Mesenchymal stem cell (in vitro differentiated cells and primary cell): ENCODE measurements around the gene GLTP. TPM values are rescaled to one million over a fixed set of nuclear protein-coding genes. Genes with fewer than 3 reads are reported as not detected.
"Not testable (repeated sequence)": the region's sequence is repeated elsewhere in the genome, so short reads cannot be mapped to it uniquely, and the experiment has no call there.

Source experiments
- DNase-seq: peaks from one replicate; pipeline ENCODE4 v3.0.0-alpha.2; 2013
- H2AFZ ChIP-seq: one replicate; pipeline ENCODE4 v1.6.1; 2013; ENCODE audit warnings: low read depth, mild to moderate bottlenecking, control low read depth, inconsistent platforms, low read length, moderate library complexity
- H2AK5ac ChIP-seq: 2 replicates; pipeline ENCODE4 v1.6.1; 2013; ENCODE audit warnings: low read length, moderate library complexity, mild to moderate bottlenecking, inconsistent platforms; ENCODE audit not compliant: severe bottlenecking
- H2BK120ac ChIP-seq: one replicate; pipeline ENCODE4 v1.6.1; 2013; ENCODE audit warnings: low read depth, mild to moderate bottlenecking, inconsistent platforms, low read length, moderate library complexity
- H2BK12ac ChIP-seq, 2 experiments: one replicate each; pipeline ENCODE4 v1.6.1; 2013; ENCODE audit warnings: inconsistent platforms in 2 of 2, low read length in 2 of 2, mild to moderate bottlenecking in 2 of 2, moderate library complexity in 2 of 2, control low read depth in 1 of 2
- H2BK15ac ChIP-seq: one replicate; pipeline ENCODE4 v1.6.1; 2013; ENCODE audit warnings: mild to moderate bottlenecking, low read depth, inconsistent platforms; ENCODE audit not compliant: poor library complexity, severe bottlenecking
- H2BK5ac ChIP-seq: 2 replicates; pipeline ENCODE4 v1.6.1; 2013; ENCODE audit warnings: low read depth, mild to moderate bottlenecking, low read length, control low read depth, inconsistent platforms; ENCODE audit not compliant: poor library complexity, severe bottlenecking
- H3K14ac ChIP-seq, 2 experiments: one replicate each; pipeline ENCODE4 v1.6.1; 2013; ENCODE audit warnings: inconsistent platforms in 2 of 2, low read length in 2 of 2, control low read depth in 1 of 2, mild to moderate bottlenecking in 1 of 2, moderate library complexity in 1 of 2
- H3K18ac ChIP-seq, 2 experiments: one replicate each; pipeline ENCODE4 v1.6.1; 2013; ENCODE audit warnings: inconsistent platforms in 2 of 2, low read length in 2 of 2, control low read depth in 1 of 2, low read depth in 1 of 2, mild to moderate bottlenecking in 1 of 2
- H3K23ac ChIP-seq, 2 experiments: one replicate each; pipeline ENCODE4 v1.6.1; 2013; ENCODE audit warnings: inconsistent platforms in 2 of 2, low read length in 2 of 2, mild to moderate bottlenecking in 2 of 2, moderate library complexity in 2 of 2, control low read depth in 1 of 2
- H3K27ac ChIP-seq: 2 replicates; pipeline ENCODE4 v1.5.1; 2013; ENCODE audit warnings: mild to moderate bottlenecking, moderate library complexity, low read length, control low read depth, inconsistent platforms; ENCODE audit not compliant: poor library complexity, severe bottlenecking
- H3K27me3 ChIP-seq, 2 experiments: 2 replicates each; pipeline versions ENCODE4 v1.6.1 to v1.7.0; 2013; ENCODE audit warnings: low read length in 2 of 2, mild to moderate bottlenecking in 2 of 2, moderate library complexity in 2 of 2, control low read depth in 1 of 2, inconsistent platforms in 1 of 2; ENCODE audit not compliant: control insufficient read depth in 1 of 2, insufficient read depth in 1 of 2
- H3K36me3 ChIP-seq, 2 experiments: 2 replicates each; pipeline versions ENCODE4 v1.6.1 to v1.7.0; 2013; ENCODE audit warnings: low read length in 2 of 2, control low read depth in 1 of 2, inconsistent platforms in 1 of 2, low read depth in 1 of 2, mild to moderate bottlenecking in 1 of 2; ENCODE audit not compliant: insufficient read depth in 2 of 2, control insufficient read depth in 1 of 2
- H3K4ac ChIP-seq, 2 experiments: one replicate each; pipeline ENCODE4 v1.6.1; 2013; ENCODE audit warnings: inconsistent platforms in 2 of 2, low read length in 2 of 2, mild to moderate bottlenecking in 2 of 2, moderate library complexity in 2 of 2, control low read depth in 1 of 2, low read depth in 1 of 2
- H3K4me1 ChIP-seq: 2 replicates; pipeline ENCODE4 v1.6.1; 2013; ENCODE audit warnings: low read depth, low read length, control low read depth; ENCODE audit not compliant: control insufficient read depth, insufficient read depth
- H3K4me2 ChIP-seq: 2 replicates; pipeline ENCODE4 v1.6.1; 2013; ENCODE audit warnings: low read length, mild to moderate bottlenecking, inconsistent platforms; ENCODE audit not compliant: poor library complexity, severe bottlenecking
- H3K4me3 ChIP-seq, 2 experiments: 2 replicates each; pipeline versions ENCODE4 v1.5.1 to v1.7.0; 2013; ENCODE audit warnings: low read length in 2 of 2, mild to moderate bottlenecking in 2 of 2, control low read depth in 1 of 2, low read depth in 1 of 2; ENCODE audit not compliant: insufficient read depth in 1 of 2
- H3K79me1 ChIP-seq: replicated peaks from 2 replicates; pipeline ENCODE4 v1.6.1; 2013; ENCODE audit warnings: mild to moderate bottlenecking, control low read depth, low read length, inconsistent platforms; ENCODE audit not compliant: poor library complexity, severe bottlenecking
- H3K9ac ChIP-seq: 2 replicates; pipeline ENCODE4 v1.7.0; 2013; ENCODE audit warnings: mild to moderate bottlenecking, low read length, moderate library complexity
- H3K9me3 ChIP-seq: 2 replicates; pipeline ENCODE4 v1.7.0; 2013; ENCODE audit warnings: mild to moderate bottlenecking, low read length; ENCODE audit not compliant: control insufficient read depth
- H4K8ac ChIP-seq: one replicate; pipeline ENCODE4 v1.6.1; 2013; ENCODE audit warnings: inconsistent platforms, mild to moderate bottlenecking, low read length, moderate library complexity
- H4K91ac ChIP-seq: one replicate; pipeline ENCODE4 v1.6.1; 2013; ENCODE audit warnings: mild to moderate bottlenecking, low read length, inconsistent platforms
- WGBS: methylation state at CpG from one replicate; pipeline ENCODE4 v1.1.7; 2013; ENCODE audit warnings: mixed read lengths; 5-methylcytosine and 5-hydroxymethylcytosine counted together
- polyA plus RNA-seq, 2 experiments: library from polyadenylated mRNA; stranded (reverse); fragments of 200-250 nt; gene quantifications; one replicate each; pipeline ENCODE4 v1.2.3, GENCODE V29; 2013

GLTP gene, protein sequence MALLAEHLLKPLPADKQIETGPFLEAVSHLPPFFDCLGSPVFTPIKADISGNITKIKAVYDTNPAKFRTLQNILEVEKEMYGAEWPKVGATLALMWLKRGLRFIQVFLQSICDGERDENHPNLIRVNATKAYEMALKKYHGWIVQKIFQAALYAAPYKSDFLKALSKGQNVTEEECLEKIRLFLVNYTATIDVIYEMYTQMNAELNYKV
- polyA plus RNA-seq (2013, experiment 1 of 2), result 41.5 TPM
- 42.0 TPM for polyA plus RNA-seq (2013, experiment 2 of 2)

DNA sequence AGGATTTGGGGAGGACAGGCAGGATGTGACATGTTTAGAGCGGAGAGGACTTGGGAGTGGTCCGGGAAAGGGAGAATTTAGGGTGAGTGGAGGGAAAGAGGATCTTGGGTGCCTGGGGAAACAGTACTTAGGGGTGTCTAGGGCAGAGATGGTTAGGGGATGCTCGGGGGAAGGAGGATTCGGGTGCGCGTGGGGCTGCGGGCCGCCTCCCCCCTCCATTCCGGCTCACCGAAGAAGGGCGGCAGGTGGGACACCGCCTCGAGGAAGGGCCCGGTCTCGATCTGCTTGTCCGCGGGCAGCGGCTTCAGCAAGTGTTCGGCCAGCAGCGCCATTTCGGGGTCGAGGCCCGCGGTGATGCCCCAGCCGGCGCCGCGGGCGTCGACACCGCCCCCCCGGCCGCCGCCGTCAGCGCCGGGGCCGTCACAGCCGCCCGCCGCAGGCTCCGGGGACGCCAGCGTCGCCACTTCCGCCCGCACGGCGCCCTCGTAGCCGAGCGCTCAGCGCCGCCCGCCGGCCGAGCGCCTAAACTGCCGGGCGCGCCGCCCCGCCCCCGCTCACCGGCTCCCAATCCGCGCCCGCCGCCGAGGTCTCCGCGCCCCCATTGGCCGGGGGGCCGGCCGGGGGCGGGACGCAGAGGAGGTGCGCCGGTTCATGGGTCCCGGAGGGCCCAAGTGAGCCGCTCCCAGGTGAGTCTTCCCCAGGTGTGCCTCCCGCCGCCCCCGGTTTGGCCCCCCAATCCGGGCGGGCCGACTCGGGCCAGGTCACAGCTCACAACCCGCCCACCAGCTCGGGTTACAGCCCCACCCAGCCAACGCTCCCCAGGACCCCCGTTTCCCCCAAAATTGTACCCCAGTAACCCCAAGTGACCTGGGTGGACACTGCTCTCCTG lies at the start of gene GLTP:
Gene GLTP (minus strand): TSS at position 499 of the 889 bp plus-strand sequence. CDS start 167 bp downstream, at position 332.
- Histone ChIP-seq H4K8ac (peak within 1 kb of the TSS; percentile 89), H3K14ac (peak within 1 kb of the TSS in 1 of 2 experiments; percentile 94), H3K4ac (peak within 1 kb of the TSS; percentile 44 to 81), H2AFZ (peak within 1 kb of the TSS; percentile 95), H3K4me1 (peaks cover 14% of the 10 kb centered on the region), H4K91ac (no peak within 1 kb of the TSS), H2BK5ac (no peak within 1 kb of the TSS), H2AK5ac (no peak within 1 kb of the TSS), H3K9ac (peak within 1 kb of the TSS; percentile 95), H3K4me2 (peak within 1 kb of the TSS; percentile 97), H3K27me3 (no peaks in the 10 kb centered on the region), H3K27ac (no peak within 1 kb of the TSS), H2BK15ac (peak within 1 kb of the TSS; percentile 91), H3K9me3 (no peaks in the 10 kb centered on the region), H2BK120ac (no peak within 1 kb of the TSS), H3K36me3 (no peaks in the 10 kb centered on the region), H3K18ac (peak within 1 kb of the TSS; percentile 58 to 87), H3K4me3 (peak within 1 kb of the TSS; percentile 90 to 97), H3K79me1 (peaks cover 32% of the 10 kb centered on the region), H2BK12ac (peak within 1 kb of the TSS; percentile 14 to 23), H3K23ac (peak within 1 kb of the TSS in 1 of 2 experiments; percentile 98)
- WGBS, result under 1% methylated on average over 51 of the region's 92 CpGs
- DNase-seq, result peak; percentile 78

DNA sequence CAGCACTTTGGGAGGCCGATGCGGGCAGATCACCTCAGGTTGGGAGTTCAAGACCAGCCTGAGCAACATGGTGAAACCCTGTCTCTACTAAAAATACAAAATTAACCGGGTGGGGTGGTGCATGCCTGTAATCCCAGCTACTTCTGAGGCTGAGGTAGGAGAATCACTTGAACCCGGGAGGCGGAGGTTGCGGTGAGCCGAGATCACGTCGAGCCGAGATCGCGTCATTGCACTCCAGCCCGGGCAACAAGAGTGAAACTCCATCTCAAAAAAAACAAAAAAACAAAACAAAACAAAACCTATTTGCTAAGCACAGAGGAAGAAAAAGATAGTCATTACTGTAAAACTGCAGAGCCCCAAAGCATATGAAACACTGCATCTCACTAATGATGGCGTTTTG lies 49.0 kb upstream of the GLTP start:
- not testable (repeated sequence) for H4K91ac ChIP-seq, H2BK5ac ChIP-seq, H2AFZ ChIP-seq, H3K4me2 ChIP-seq, H3K4me3 ChIP-seq, H2BK12ac ChIP-seq, H3K4ac ChIP-seq, H2AK5ac ChIP-seq, H3K14ac ChIP-seq, H3K23ac ChIP-seq, H3K9ac ChIP-seq, H3K9me3 ChIP-seq, H2BK15ac ChIP-seq, H3K79me1 ChIP-seq, H3K18ac ChIP-seq, H3K27me3 ChIP-seq, DNase-seq, H2BK120ac ChIP-seq, H4K8ac ChIP-seq, H3K4me1 ChIP-seq, H3K27ac ChIP-seq
- 97% methylated on average over 14 of the region's 14 CpGs for WGBS
- H3K36me3 ChIP-seq, result peaks cover 56 to 72% of the 10 kb centered on the region in 2 experiments

DNA sequence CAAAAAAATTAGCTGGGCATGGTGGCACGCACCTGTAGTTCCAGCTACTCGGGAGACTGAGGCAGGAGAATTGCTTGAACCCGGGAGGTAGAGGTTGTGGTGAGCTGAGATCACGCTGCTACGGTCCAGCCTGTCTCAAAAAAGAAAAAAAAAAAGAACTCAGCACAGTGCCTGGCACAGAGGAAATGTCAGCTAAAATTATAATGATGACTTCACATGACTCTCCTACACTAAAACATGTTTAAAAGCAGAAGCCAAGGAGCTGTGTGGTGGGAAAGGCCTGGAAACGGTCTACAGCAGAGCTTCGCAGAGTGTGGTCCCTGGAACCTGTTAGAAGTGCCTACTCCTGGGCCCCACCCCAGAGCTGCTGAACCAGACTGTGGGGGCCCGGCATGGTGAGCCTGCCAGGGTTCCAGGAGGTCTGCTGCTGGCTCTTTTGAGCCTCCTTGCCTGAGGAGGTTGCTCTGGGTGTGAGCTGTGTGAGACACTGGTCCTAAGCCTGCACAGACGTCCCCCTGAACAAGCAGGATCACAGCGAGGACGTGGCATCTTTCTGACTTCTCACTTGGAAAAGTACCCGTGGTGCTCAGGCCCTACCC lies 47.8 kb upstream of the GLTP start:
- H3K4me3 ChIP-seq, result no peak overlapping the region
- H4K91ac ChIP-seq, result no peak overlapping the region
- H3K14ac ChIP-seq, result no peak overlapping the region
- H3K18ac ChIP-seq, result no peak overlapping the region
- no peak overlapping the region for H3K27ac ChIP-seq
- H3K9me3 ChIP-seq, result no peaks in the 10 kb centered on the region
- no peak for DNase-seq
- H2BK12ac ChIP-seq, result no peak overlapping the region
- peaks cover 62 to 67% of the 10 kb centered on the region in 2 experiments for H3K36me3 ChIP-seq
- WGBS, result 93% methylated on average over 12 of the region's 12 CpGs
- no peak overlapping the region for H2AK5ac ChIP-seq
- peaks cover 2% of the 10 kb centered on the region for H3K4me1 ChIP-seq
- no peak overlapping the region for H2AFZ ChIP-seq
- H3K9ac ChIP-seq, result no peak overlapping the region
- H4K8ac ChIP-seq, result no peak overlapping the region
- H3K27me3 ChIP-seq, result no peaks in the 10 kb centered on the region
- H3K23ac ChIP-seq, result no peak overlapping the region
- peaks cover 5% of the 10 kb centered on the region for H3K79me1 ChIP-seq
- no peak overlapping the region for H3K4me2 ChIP-seq
- no peak overlapping the region for H2BK120ac ChIP-seq
- H2BK5ac ChIP-seq, result no peak overlapping the region
- no peak overlapping the region for H2BK15ac ChIP-seq
- no peak overlapping the region for H3K4ac ChIP-seq

DNA sequence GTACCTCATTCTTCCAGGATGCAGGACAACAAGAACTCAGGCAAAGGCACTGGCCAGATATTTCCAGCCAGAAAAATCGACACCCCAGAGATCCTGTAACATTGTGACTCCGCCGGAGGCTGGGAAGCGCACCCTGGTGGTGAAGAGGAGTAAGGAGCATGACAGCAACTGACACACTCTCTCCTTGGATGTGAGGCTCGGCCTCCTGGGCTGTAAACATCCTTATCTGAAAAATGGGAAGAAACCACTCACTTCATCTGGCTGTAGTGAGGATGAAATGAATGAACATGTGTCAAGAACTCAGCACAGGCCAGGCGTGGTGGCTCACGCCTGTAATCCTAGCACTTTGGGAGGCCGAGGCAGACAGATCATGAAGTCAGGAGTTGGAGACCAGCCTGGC lies 47.3 kb upstream of the GLTP start:
- H2AFZ ChIP-seq, result no peak overlapping the region
- H3K4ac ChIP-seq, result no peak overlapping the region
- peaks cover 1% of the 10 kb centered on the region for H3K79me1 ChIP-seq
- peaks cover 2% of the 10 kb centered on the region for H3K4me1 ChIP-seq
- no peak overlapping the region for H3K4me2 ChIP-seq
- WGBS, result 47% methylated on average over 7 of the region's 8 CpGs
- H3K14ac ChIP-seq, result no peak overlapping the region
- peak; percentile 57 for DNase-seq
- H3K9me3 ChIP-seq, result no peaks in the 10 kb centered on the region
- no peak overlapping the region for H3K27ac ChIP-seq
- H4K8ac ChIP-seq, result no peak overlapping the region
- H3K36me3 ChIP-seq, result peaks cover 62 to 65% of the 10 kb centered on the region in 2 experiments
- H3K23ac ChIP-seq, result no peak overlapping the region
- no peak overlapping the region for H2BK120ac ChIP-seq
- no peak overlapping the region for H4K91ac ChIP-seq
- H2BK15ac ChIP-seq, result no peak overlapping the region
- H3K9ac ChIP-seq, result no peak overlapping the region
- H3K18ac ChIP-seq, result no peak overlapping the region
- no peaks in the 10 kb centered on the region for H3K27me3 ChIP-seq
- no peak overlapping the region for H2AK5ac ChIP-seq
- no peak overlapping the region for H2BK12ac ChIP-seq
- no peak overlapping the region for H2BK5ac ChIP-seq
- no peak overlapping the region for H3K4me3 ChIP-seq
